SK-N-SH treated with all-trans-retinoic acid at 6 μM for 48 hours (cell line): ENCODE results near the gene RAP1GAP.

Experiments used
- ATAC-seq: fragments of 200-7000 bp; cut with Tn5 transposase; 3 replicates; pipeline ENCODE4 v1.9.1; 2020; ENCODE audit warnings: mild to moderate bottlenecking, moderate library complexity
- ARNTL ChIP-seq: fragments of 450-650 bp; formaldehyde crosslinking; IDR thresholded peaks from 2 replicates; pipeline ENCODE4 v1.5.0; 2020; ENCODE audit warnings: low read depth, mild to moderate bottlenecking, moderate library complexity, borderline replicate concordance
- BACH2 ChIP-seq: fragments of 250-450 bp; sonication (Bioruptor Pico); IDR thresholded peaks from 2 replicates; pipeline ENCODE4 v1.9.0; 2021; ENCODE audit warnings: mild to moderate bottlenecking, borderline replicate concordance
- ESRRG ChIP-seq: fragments of 250-450 bp; sonication (Bioruptor Pico); IDR thresholded peaks from 2 replicates; pipeline ENCODE4 v1.6.1; 2021; ENCODE audit warnings: mild to moderate bottlenecking
- GLIS3 ChIP-seq: fragments of 250-450 bp; sonication (Bioruptor Pico); IDR thresholded peaks from 2 replicates; pipeline ENCODE4 v1.5.0; 2020; ENCODE audit warnings: mild to moderate bottlenecking, moderate library complexity
- ISL1 ChIP-seq: fragments of 250-450 bp; sonication (Bioruptor Pico); IDR thresholded peaks from 2 replicates; pipeline ENCODE4 v2.1.2; 2022; ENCODE audit warnings: mild to moderate bottlenecking, moderate library complexity
- OSR1 ChIP-seq: fragments of 250-450 bp; sonication (Bioruptor Pico); IDR thresholded peaks from 2 replicates; pipeline ENCODE4 v1.8.0; 2022; ENCODE audit warnings: moderate library complexity, mild to moderate bottlenecking, inconsistent platforms
- POU6F1 ChIP-seq: fragments of 250-450 bp; sonication (Bioruptor Pico); IDR thresholded peaks from 2 replicates; pipeline ENCODE4 v1.8.0; 2021; ENCODE audit warnings: low read depth, mild to moderate bottlenecking, moderate library complexity, borderline replicate concordance
- PPARA ChIP-seq: fragments of 250-450 bp; sonication (Bioruptor Pico); IDR thresholded peaks from 2 replicates; pipeline ENCODE4 v1.5.0; 2020; ENCODE audit warnings: mild to moderate bottlenecking, borderline replicate concordance
- RARB ChIP-seq: fragments of 250-450 bp; sonication (Bioruptor Pico); IDR thresholded peaks from 2 replicates; pipeline ENCODE4 v1.8.0; 2021; ENCODE audit warnings: mild to moderate bottlenecking, moderate library complexity
- TCF4 ChIP-seq: fragments of 250-450 bp; sonication (Bioruptor Pico); IDR thresholded peaks from 2 replicates; pipeline ENCODE4 v1.8.0; 2021; ENCODE audit warnings: mild to moderate bottlenecking, moderate library complexity, borderline replicate concordance
- TOX ChIP-seq: fragments of 250-450 bp; sonication (Bioruptor Pico); IDR thresholded peaks from 2 replicates; pipeline ENCODE4 v1.8.0; 2021; ENCODE audit warnings: mild to moderate bottlenecking, moderate library complexity, borderline replicate concordance
- TSHZ2 ChIP-seq: fragments of 250-450 bp; sonication (Bioruptor Pico); IDR thresholded peaks from 2 replicates; pipeline ENCODE4 v1.5.0; 2020; ENCODE audit warnings: mild to moderate bottlenecking, moderate library complexity
- ZC3H10 ChIP-seq: fragments of 250-450 bp; sonication (Bioruptor Pico); IDR thresholded peaks from 2 replicates; pipeline ENCODE4 v1.5.1; 2021; ENCODE audit warnings: mild to moderate bottlenecking, moderate library complexity
- ZFP3 ChIP-seq: fragments of 250-450 bp; sonication (Bioruptor Pico); IDR thresholded peaks from 2 replicates; pipeline ENCODE4 v1.5.0; 2020; ENCODE audit warnings: mild to moderate bottlenecking, moderate library complexity
- ZFP30 ChIP-seq: fragments of 450-650 bp; formaldehyde crosslinking; IDR thresholded peaks from 2 replicates; pipeline ENCODE4 v1.5.0; 2022; ENCODE audit warnings: mild to moderate bottlenecking, moderate library complexity
- ZNF565 ChIP-seq: fragments of 450-650 bp; formaldehyde crosslinking; conservative IDR thresholded peaks from 2 replicates; pipeline ENCODE4 v1.5.0; 2020; ENCODE audit warnings: low read depth, mild to moderate bottlenecking, moderate library complexity
- ZNF70 ChIP-seq: fragments of 450-650 bp; formaldehyde crosslinking; IDR thresholded peaks from 2 replicates; pipeline ENCODE4 v1.5.0; 2020; ENCODE audit warnings: mild to moderate bottlenecking, moderate library complexity
- ZNF8 ChIP-seq: fragments of 450-650 bp; formaldehyde crosslinking; IDR thresholded peaks from 2 replicates; pipeline ENCODE4 v1.5.0; 2020; ENCODE audit warnings: mild to moderate bottlenecking, moderate library complexity
- TF ChIP-seq, protein P1 (sequence below): fragments of 250-450 bp; sonication (Bioruptor Pico); IDR thresholded peaks from 2 replicates; pipeline ENCODE4 v1.8.0; 2020; ENCODE audit warnings: mild to moderate bottlenecking, moderate library complexity, borderline replicate concordance
- TF ChIP-seq, protein P2 (sequence below): fragments of 250-450 bp; sonication (Bioruptor Pico); IDR thresholded peaks from 2 replicates; pipeline ENCODE4 v1.5.1; 2020; ENCODE audit warnings: low read depth, mild to moderate bottlenecking, moderate library complexity
- TF ChIP-seq, protein P3 (sequence below): fragments of 250-450 bp; sonication (Bioruptor Pico); IDR thresholded peaks from 2 replicates; pipeline ENCODE4 v1.5.1; 2021; ENCODE audit warnings: mild to moderate bottlenecking, moderate library complexity

The RAP1GAP gene

DNA sequence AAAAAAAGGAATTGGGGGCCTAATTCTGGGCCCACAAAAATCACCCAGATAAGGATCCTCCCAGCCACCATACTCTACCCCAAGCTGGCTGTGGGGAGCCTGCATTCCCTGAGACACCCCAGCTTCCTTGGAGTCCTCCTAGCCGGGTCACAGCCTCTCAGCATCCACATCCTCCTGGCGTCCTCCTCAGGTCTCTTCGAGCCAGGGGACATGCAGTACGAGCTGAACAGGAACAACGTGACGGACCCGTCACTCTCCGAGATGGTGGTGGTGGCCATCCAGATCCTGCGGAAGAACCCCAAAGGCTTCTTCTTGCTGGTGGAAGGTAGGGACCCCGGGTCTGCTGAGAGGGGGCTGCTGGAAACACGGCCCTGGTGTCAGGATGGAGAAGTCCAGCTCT is 95.7 kb downstream of the RAP1GAP start:
- no peak for TF ChIP-seq ZNF70 (CRISPR knock-in tag)
- TF ChIP-seq, protein P1, sequence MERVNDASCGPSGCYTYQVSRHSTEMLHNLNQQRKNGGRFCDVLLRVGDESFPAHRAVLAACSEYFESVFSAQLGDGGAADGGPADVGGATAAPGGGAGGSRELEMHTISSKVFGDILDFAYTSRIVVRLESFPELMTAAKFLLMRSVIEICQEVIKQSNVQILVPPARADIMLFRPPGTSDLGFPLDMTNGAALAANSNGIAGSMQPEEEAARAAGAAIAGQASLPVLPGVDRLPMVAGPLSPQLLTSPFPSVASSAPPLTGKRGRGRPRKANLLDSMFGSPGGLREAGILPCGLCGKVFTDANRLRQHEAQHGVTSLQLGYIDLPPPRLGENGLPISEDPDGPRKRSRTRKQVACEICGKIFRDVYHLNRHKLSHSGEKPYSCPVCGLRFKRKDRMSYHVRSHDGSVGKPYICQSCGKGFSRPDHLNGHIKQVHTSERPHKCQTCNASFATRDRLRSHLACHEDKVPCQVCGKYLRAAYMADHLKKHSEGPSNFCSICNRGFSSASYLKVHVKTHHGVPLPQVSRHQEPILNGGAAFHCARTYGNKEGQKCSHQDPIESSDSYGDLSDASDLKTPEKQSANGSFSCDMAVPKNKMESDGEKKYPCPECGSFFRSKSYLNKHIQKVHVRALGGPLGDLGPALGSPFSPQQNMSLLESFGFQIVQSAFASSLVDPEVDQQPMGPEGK: no peak
- TF ChIP-seq PPARA (CRISPR knock-in tag): no peak
- no peak for TF ChIP-seq TCF4 (CRISPR knock-in tag)
- TF ChIP-seq, protein P2, sequence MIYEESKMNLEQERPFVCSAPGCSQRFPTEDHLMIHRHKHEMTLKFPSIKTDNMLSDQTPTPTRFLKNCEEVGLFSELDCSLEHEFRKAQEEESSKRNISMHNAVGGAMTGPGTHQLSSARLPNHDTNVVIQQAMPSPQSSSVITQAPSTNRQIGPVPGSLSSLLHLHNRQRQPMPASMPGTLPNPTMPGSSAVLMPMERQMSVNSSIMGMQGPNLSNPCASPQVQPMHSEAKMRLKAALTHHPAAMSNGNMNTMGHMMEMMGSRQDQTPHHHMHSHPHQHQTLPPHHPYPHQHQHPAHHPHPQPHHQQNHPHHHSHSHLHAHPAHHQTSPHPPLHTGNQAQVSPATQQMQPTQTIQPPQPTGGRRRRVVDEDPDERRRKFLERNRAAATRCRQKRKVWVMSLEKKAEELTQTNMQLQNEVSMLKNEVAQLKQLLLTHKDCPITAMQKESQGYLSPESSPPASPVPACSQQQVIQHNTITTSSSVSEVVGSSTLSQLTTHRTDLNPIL (CRISPR knock-in tag): no peak
- no peak for TF ChIP-seq POU6F1
- no peak for TF ChIP-seq TSHZ2 (CRISPR knock-in tag)
- ATAC-seq: no peak

DNA sequence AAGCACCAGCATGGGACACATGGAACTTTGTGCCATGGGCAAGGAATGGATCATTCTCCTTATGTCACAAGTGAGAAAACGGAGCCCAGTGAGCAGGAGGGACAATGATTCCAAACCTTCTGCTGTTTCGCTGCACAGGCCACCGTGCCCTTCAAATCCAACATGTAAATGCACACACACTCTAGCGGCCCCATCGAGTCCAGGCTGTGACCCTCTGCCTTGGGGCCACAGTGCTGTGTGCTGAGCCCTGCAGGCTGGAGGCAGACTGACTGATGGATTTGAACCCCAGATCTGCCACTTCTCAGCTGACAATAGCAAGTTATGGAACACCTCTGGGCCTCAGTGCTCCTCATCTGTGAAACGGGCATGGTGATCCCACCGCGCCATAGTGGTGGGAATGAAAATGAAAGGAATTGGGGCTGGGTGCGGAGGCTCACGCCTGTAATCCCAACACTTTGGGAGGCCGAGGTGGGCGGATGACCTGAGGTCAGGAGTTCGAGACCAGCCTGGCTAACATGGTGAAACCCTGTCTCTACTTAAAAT is 96.4 kb downstream of the RAP1GAP start:
- ATAC-seq: no peak

More for the DNA sequence above, 96.4 kb downstream of the RAP1GAP start:
- TF ChIP-seq BACH2 (CRISPR knock-in tag) (no peak), TOX (no peak), ZC3H10 (CRISPR knock-in tag) (no peak), ISL1 (CRISPR knock-in tag) (no peak), ESRRG (CRISPR knock-in tag) (no peak), GLIS3 (CRISPR knock-in tag) (no peak), ZFP3 (CRISPR knock-in tag) (no peak), ZNF8 (CRISPR knock-in tag) (no peak), ZNF565 (no peak), RARB (CRISPR knock-in tag) (no peak), OSR1 (CRISPR knock-in tag) (no peak), ZNF70 (CRISPR knock-in tag) (no peak), ZFP30 (no peak), POU6F1 (no peak), TCF4 (CRISPR knock-in tag) (no peak), PPARA (CRISPR knock-in tag) (no peak), ARNTL (CRISPR knock-in tag) (no peak)
- TF ChIP-seq, protein P1: no peak
- TF ChIP-seq, protein P3, sequence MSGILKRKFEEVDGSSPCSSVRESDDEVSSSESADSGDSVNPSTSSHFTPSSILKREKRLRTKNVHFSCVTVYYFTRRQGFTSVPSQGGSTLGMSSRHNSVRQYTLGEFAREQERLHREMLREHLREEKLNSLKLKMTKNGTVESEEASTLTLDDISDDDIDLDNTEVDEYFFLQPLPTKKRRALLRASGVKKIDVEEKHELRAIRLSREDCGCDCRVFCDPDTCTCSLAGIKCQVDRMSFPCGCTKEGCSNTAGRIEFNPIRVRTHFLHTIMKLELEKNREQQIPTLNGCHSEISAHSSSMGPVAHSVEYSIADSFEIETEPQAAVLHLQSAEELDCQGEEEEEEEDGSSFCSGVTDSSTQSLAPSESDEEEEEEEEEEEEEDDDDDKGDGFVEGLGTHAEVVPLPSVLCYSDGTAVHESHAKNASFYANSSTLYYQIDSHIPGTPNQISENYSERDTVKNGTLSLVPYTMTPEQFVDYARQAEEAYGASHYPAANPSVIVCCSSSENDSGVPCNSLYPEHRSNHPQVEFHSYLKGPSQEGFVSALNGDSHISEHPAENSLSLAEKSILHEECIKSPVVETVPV (CRISPR knock-in tag): no peak
- TF ChIP-seq, protein P2 (CRISPR knock-in tag): no peak
